H1 (cell line): ENCODE data around the gene AIMP1. TPM values are rescaled to one million over a fixed set of nuclear protein-coding genes. Genes with fewer than 3 reads are reported as not detected.

Experiments
- CTCF ChIA-PET: fragments of 300-600 bp; sonication (Branson Sonifier 250); formaldehyde crosslinking; loops from one replicate; lab custom pipeline; 2021; ENCODE audit not compliant: partially characterized antibody; lab: Charles Lee
- POLR2A ChIA-PET: fragments of 300-600 bp; sonication (Branson Sonifier 250); formaldehyde crosslinking; loops from one replicate; lab custom pipeline; 2021; ENCODE audit warnings: inconsistent platforms; ENCODE audit not compliant: partially characterized antibody; lab: Charles Lee
- DNase-seq, 2 experiments: peaks; one replicate each; pipeline versions ENCODE4 v3.0.0 to v3.0.0-alpha.2; 2010 to 2022; ENCODE audit warnings: low spot score in 2 of 2, low read depth in 1 of 2, mixed read lengths in 1 of 2
- FAIRE-seq: peaks from 2 replicates; lab custom pipeline; 2011; peaks lifted over from hg19 to GRCh38; lab: Jason Lieb, UNC
- H2AFZ ChIP-seq: 2 replicates; pipeline ENCODE4 v1.8.1; 2012; ENCODE audit warnings: low read length, inconsistent platforms
- H2AK5ac ChIP-seq: 2 replicates; pipeline ENCODE4 v1.6.1; 2013; ENCODE audit warnings: low read depth, low read length
- H2BK120ac ChIP-seq: replicated peaks from 2 replicates; pipeline ENCODE3; 2013; ENCODE audit warnings: low read depth, low read length, inconsistent platforms
- H2BK12ac ChIP-seq: 2 replicates; pipeline ENCODE4 v1.6.1; 2013; ENCODE audit warnings: low read depth, low read length
- H2BK15ac ChIP-seq: 2 replicates; pipeline ENCODE4 v1.6.1; 2013; ENCODE audit warnings: low read length
- H2BK20ac ChIP-seq: 2 replicates; pipeline ENCODE4 v1.6.1; 2013; ENCODE audit warnings: low read length
- H2BK5ac ChIP-seq: 2 replicates; pipeline ENCODE4 v1.6.1; 2013; ENCODE audit warnings: low read depth, low read length
- H3K14ac ChIP-seq: 2 replicates; pipeline ENCODE4 v1.6.1; 2013; ENCODE audit warnings: inconsistent platforms; ENCODE audit not compliant: insufficient read length
- H3K18ac ChIP-seq: 2 replicates; pipeline ENCODE4 v1.6.1; 2013; ENCODE audit warnings: low read length; ENCODE audit errors: extremely low read depth
- H3K23ac ChIP-seq: 2 replicates; pipeline ENCODE4 v1.6.1; 2013; ENCODE audit warnings: inconsistent platforms; ENCODE audit not compliant: insufficient read length
- H3K23me2 ChIP-seq: 2 replicates; pipeline ENCODE4 v1.6.1; 2013; ENCODE audit warnings: low read depth, low read length
- H3K27ac ChIP-seq: 2 replicates; pipeline ENCODE4 v1.6.1; 2011; ENCODE audit warnings: low read depth, low read length, inconsistent platforms
- H3K27me3 ChIP-seq, 4 experiments: replicated peaks in 1 of 4; 1 replicate in 1 of 4; 2 replicates in 3 of 4; pipeline versions ENCODE4 v1.6.1 to v1.8.1; 2011 to 2013; ENCODE audit warnings: low read length in 3 of 4, mild to moderate bottlenecking in 3 of 4, inconsistent platforms in 2 of 4, mixed read lengths in 2 of 4, moderate library complexity in 1 of 4; ENCODE audit not compliant: control insufficient read depth in 3 of 4, insufficient read depth in 3 of 4; ENCODE audit errors: extremely low read depth in 1 of 4
- H3K36me3 ChIP-seq, 4 experiments: 2 replicates each; pipeline versions ENCODE4 v1.6.1 to v1.8.1; 2011 to 2013; ENCODE audit warnings: mild to moderate bottlenecking in 4 of 4, low read length in 3 of 4, moderate library complexity in 2 of 4, control low read depth in 1 of 4, inconsistent platforms in 1 of 4; ENCODE audit not compliant: insufficient read depth in 4 of 4, control insufficient read depth in 2 of 4
- H3K4ac ChIP-seq: replicated peaks from 2 replicates; pipeline ENCODE3; 2013; ENCODE audit warnings: low read length, low read depth, mixed read lengths, inconsistent platforms; ENCODE audit not compliant: insufficient read length
- H3K4me1 ChIP-seq, 4 experiments: replicated peaks in 1 of 4; 1 replicate in 1 of 4; 2 replicates in 3 of 4; pipeline versions ENCODE4 v1.6.1 to v1.8.1; 2011 to 2013; ENCODE audit warnings: low read length in 3 of 4, inconsistent platforms in 2 of 4, mixed read lengths in 1 of 4; ENCODE audit not compliant: insufficient read depth in 4 of 4, control insufficient read depth in 3 of 4
- H3K4me2 ChIP-seq, 2 experiments: 2 replicates each; pipeline versions ENCODE4 v1.6.1 to v1.8.1; 2011 to 2013; ENCODE audit warnings: low read depth in 2 of 2, low read length in 2 of 2, control low read depth in 1 of 2, inconsistent platforms in 1 of 2, mild to moderate bottlenecking in 1 of 2; ENCODE audit not compliant: insufficient read depth in 1 of 2
- H3K4me3 ChIP-seq, 4 experiments: fragments of 200-600, 300-600 bp in 1 of 4; sonication (generic), shearing (Covaris generic), sonication (Bioruptor Twin) in 1 of 4; 2 replicates each; pipeline versions ENCODE4 v1.5.1 to v1.8.1; 2011 to 2016; ENCODE audit warnings: low read length in 4 of 4, low read depth in 3 of 4, control low read depth in 2 of 4, inconsistent platforms in 2 of 4, mild to moderate bottlenecking in 2 of 4, mixed read lengths in 1 of 4, moderate library complexity in 1 of 4; ENCODE audit not compliant: insufficient read depth in 2 of 4; ENCODE audit errors: extremely low read depth in 1 of 4
- H3K56ac ChIP-seq: replicated peaks from 2 replicates; pipeline ENCODE3; 2013; ENCODE audit warnings: low read depth, mild to moderate bottlenecking, mixed read lengths, low read length, inconsistent platforms; ENCODE audit not compliant: insufficient read length
- H3K79me1 ChIP-seq: 2 replicates; pipeline ENCODE4 v1.6.1; 2013; ENCODE audit warnings: low read depth, low read length, control low read depth
- H3K79me2 ChIP-seq, 2 experiments: 2 replicates each; pipeline versions ENCODE4 v1.6.1 to v1.8.1; 2012 to 2013; ENCODE audit warnings: low read length in 2 of 2, mild to moderate bottlenecking in 2 of 2, inconsistent platforms in 1 of 2; ENCODE audit not compliant: insufficient read depth in 2 of 2, control insufficient read depth in 1 of 2
- H3K9ac ChIP-seq, 4 experiments: replicated peaks in 1 of 4; 1 replicate in 1 of 4; 2 replicates in 3 of 4; pipeline versions ENCODE4 v1.6.1 to v1.8.1; 2011 to 2013; ENCODE audit warnings: low read depth in 3 of 4, low read length in 3 of 4, control low read depth in 2 of 4, mild to moderate bottlenecking in 2 of 4, moderate library complexity in 2 of 4, inconsistent platforms in 1 of 4; ENCODE audit errors: extremely low read depth in 1 of 4
- H3K9me3 ChIP-seq, 2 experiments: 2 replicates each; pipeline versions ENCODE4 v1.6.1 to v1.8.1; 2012 to 2013; ENCODE audit warnings: mild to moderate bottlenecking in 2 of 2, moderate library complexity in 2 of 2, control low read depth in 1 of 2, inconsistent platforms in 1 of 2, low read depth in 1 of 2, low read length in 1 of 2, mixed read lengths in 1 of 2; ENCODE audit not compliant: insufficient read depth in 2 of 2
- H4K20me1 ChIP-seq, 2 experiments: replicated peaks in 1 of 2; 2 replicates each; pipeline versions ENCODE3 to v1.8.1; 2011 to 2013; ENCODE audit warnings: inconsistent platforms in 2 of 2, low read length in 2 of 2, mild to moderate bottlenecking in 1 of 2; ENCODE audit not compliant: insufficient read depth in 2 of 2, control insufficient read depth in 1 of 2
- H4K5ac ChIP-seq: 2 replicates; pipeline ENCODE4 v1.6.1; 2013; ENCODE audit warnings: low read length, low read depth, mixed read lengths, inconsistent platforms; ENCODE audit not compliant: insufficient read length
- H4K8ac ChIP-seq: 2 replicates; pipeline ENCODE4 v1.8.0; 2013; ENCODE audit warnings: mild to moderate bottlenecking, moderate library complexity, low read length, inconsistent platforms; ENCODE audit not compliant: insufficient read depth; ENCODE audit errors: extremely low read depth
- H4K91ac ChIP-seq: replicated peaks from 2 replicates; pipeline ENCODE3; 2013; ENCODE audit warnings: low read length, mixed read lengths, inconsistent platforms; ENCODE audit not compliant: insufficient read length
- ATF3 ChIP-seq: IDR thresholded peaks from 2 replicates; pipeline ENCODE4 v1.6.1; 2011; ENCODE audit warnings: low read depth, mild to moderate bottlenecking, low read length; ENCODE audit not compliant: insufficient read depth
- BACH1 ChIP-seq: IDR thresholded peaks from 2 replicates; pipeline ENCODE4 v1.6.1; 2012; ENCODE audit warnings: low read length, improper control_type of control experiment
- CBX8 ChIP-seq: fragments of 300-800, 300-1000 bp; sonication (generic); IDR thresholded peaks from 2 replicates; pipeline ENCODE4 v1.7.1; 2016; ENCODE audit warnings: low read depth, low read length, borderline replicate concordance
- GTF2F1 ChIP-seq: IDR thresholded peaks from 2 replicates; pipeline ENCODE4 v1.6.1; 2012; ENCODE audit warnings: low read depth, low read length, improper control_type of control experiment, borderline replicate concordance
- RAD21 ChIP-seq, 2 experiments: IDR thresholded peaks in 1 of 2; conservative IDR thresholded peaks in 1 of 2; 2 replicates each; pipeline ENCODE4 v1.6.1; 2011; ENCODE audit warnings: low read depth in 2 of 2, low read length in 2 of 2, improper control_type of control experiment in 1 of 2, inconsistent platforms in 1 of 2, mild to moderate bottlenecking in 1 of 2, moderate library complexity in 1 of 2
- SIX5 ChIP-seq: IDR thresholded peaks from 2 replicates; pipeline ENCODE4 v1.6.1; 2011; ENCODE audit warnings: mild to moderate bottlenecking, low read depth, low read length
- SP1 ChIP-seq: IDR thresholded peaks from 2 replicates; pipeline ENCODE4 v1.6.1; 2011; ENCODE audit warnings: low read depth, low read length
- TBP ChIP-seq: IDR thresholded peaks from 2 replicates; pipeline ENCODE4 v1.6.1; 2011; ENCODE audit warnings: low read depth, low read length, improper control_type of control experiment
- TCF12 ChIP-seq: IDR thresholded peaks from 2 replicates; pipeline ENCODE4 v1.6.1; 2011; ENCODE audit warnings: low read depth, mild to moderate bottlenecking, low read length
- TEAD4 ChIP-seq: IDR thresholded peaks from 2 replicates; pipeline ENCODE4 v1.6.1; 2012; ENCODE audit warnings: low read depth, low read length, inconsistent platforms, mixed read lengths
- ZNF274 ChIP-seq: IDR thresholded peaks from 2 replicates; pipeline ENCODE4 v1.7.0; 2012; ENCODE audit warnings: low read length, borderline replicate concordance; ENCODE audit errors: extremely low read depth
- WGBS, 2 experiments: shearing (Covaris generic) in 1 of 2; methylation state at CpG; one replicate each; pipeline versions ENCODE4 v1.1.6 to v1.1.7; 2013 to 2015; ENCODE audit warnings: low lambda C conversion rate in 2 of 2, mixed read lengths in 2 of 2, inconsistent platforms in 1 of 2, low coverage in 1 of 2, missing lambda C conversion rate in 1 of 2; ENCODE audit not compliant: insufficient replicate concordance in 2 of 2, insufficient coverage in 1 of 2, insufficient read length in 1 of 2; ENCODE audit errors: extremely low coverage in 1 of 2, missing lambda C conversion rate in 1 of 2; 5-methylcytosine and 5-hydroxymethylcytosine counted together
- polyA plus RNA-seq, 7 experiments: library from polyadenylated mRNA; depleted of rRNA in 3 of 7; stranded (reverse) in 5 of 7; unstranded in 2 of 7; fragments of >200 nt in 5 of 7; fragments of 200-250 nt in 2 of 7; gene quantifications; 1 replicate in 5 of 7; 2 replicates in 1 of 7; 4 replicates in 1 of 7; pipeline versions ENCODE4 v1.2.1 to v1.2.3, GENCODE V29; 2011 to 2013; ENCODE audit warnings: missing spikeins in 2 of 7, mixed read lengths in 2 of 7
- total RNA-seq: library from RNA; stranded (reverse); fragmentation: NEBNext Ultra II Directional; extraction: Animal tissue kit (Norgen Biotek cat#: 25700); gene quantifications from 2 replicates; pipeline ENCODE4 v1.2.1, GENCODE V29; 2021
- TF ChIP-seq, protein P1 (sequence below), 3 experiments: IDR thresholded peaks; 1 replicate in 2 of 3; 2 replicates in 1 of 3; pipeline versions ENCODE4 v1.5.1 to v1.6.1; 2011; ENCODE audit warnings: low read length in 3 of 3, mild to moderate bottlenecking in 3 of 3, inconsistent platforms in 2 of 3, low read depth in 1 of 3, moderate library complexity in 1 of 3; ENCODE audit not compliant: insufficient read depth in 1 of 3; ENCODE audit errors: control extremely low read depth in 1 of 3

Gene AIMP1
- total and polyA plus RNA-seq, 2 of the 8 experiments (the other 6 are each of a cell fraction or from before 2014, with no cell fraction given) = 7.9 to 54.6 TPM

DNA sequence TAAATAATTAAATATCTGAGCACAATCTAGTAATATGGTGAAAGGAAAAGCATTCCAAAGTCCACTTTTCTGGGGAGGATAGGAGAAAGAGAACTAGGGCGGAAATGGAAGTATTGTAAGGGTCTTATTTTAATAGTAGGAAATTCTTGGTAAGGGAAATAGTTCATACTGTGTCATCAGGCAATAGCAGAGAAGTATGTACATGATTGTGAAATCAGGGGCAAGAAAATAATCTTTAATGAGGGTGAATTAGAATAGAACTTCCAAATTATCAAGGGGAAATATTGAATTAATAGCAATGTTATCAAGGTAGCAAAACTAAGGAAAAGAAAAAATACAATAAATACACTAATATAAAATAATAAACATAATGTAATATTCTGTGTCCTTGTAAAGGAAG, 37.4 kb downstream of the AIMP1 start:
- Histone ChIP-seq H2BK120ac (no peak overlapping the region), H3K23ac (no peak overlapping the region), H2AK5ac (no peak overlapping the region), H2BK5ac (no peak overlapping the region), H3K4me3 (no peak overlapping the region), H3K9me3 (no peaks in the 10 kb centered on the region), H3K79me2 (no peaks in the 10 kb centered on the region), H3K4me1 (no peaks in the 10 kb centered on the region), H3K9ac (no peak overlapping the region), H3K4me2 (no peak overlapping the region), H3K27ac (no peak overlapping the region), H4K20me1 (no peaks in the 10 kb centered on the region), H2BK12ac (no peak overlapping the region), H3K56ac (no peak overlapping the region), H3K4ac (no peak overlapping the region), H4K5ac (no peak overlapping the region), H4K91ac (no peak overlapping the region), H3K27me3 (no peaks in the 10 kb centered on the region), H3K79me1 (no peaks in the 10 kb centered on the region), H3K18ac (no peak overlapping the region), H2BK20ac (no peak overlapping the region), H3K36me3 (no peaks in the 10 kb centered on the region), H2BK15ac (no peak overlapping the region), H2AFZ (no peak overlapping the region), H4K8ac (no peak overlapping the region), H3K23me2 (no peaks in the 10 kb centered on the region; the same call in 1 of the 2 replicates), H3K14ac (no peak overlapping the region)
- FAIRE-seq (no peak), DNase-seq (no peak)
- POLR2A ChIA-PET = no interaction called here
- WGBS, 2 experiments = 81% methylated on average over 1 of the region's 1 CpG; no CpG with 5 or more reads in 1 of the 2 experiments
- CTCF ChIA-PET = interaction anchor here (1.7 kb wide), 1 partner anchor 16 kb away, joined by 6 read pairs; no protein-coding TSS in a partner anchor
- TF ChIP-seq ATF3 = no peak
- no peak for TF ChIP-seq ZNF274
- no peak for TF ChIP-seq TBP
- no peak for TF ChIP-seq CBX8
- TF ChIP-seq, protein P1, sequence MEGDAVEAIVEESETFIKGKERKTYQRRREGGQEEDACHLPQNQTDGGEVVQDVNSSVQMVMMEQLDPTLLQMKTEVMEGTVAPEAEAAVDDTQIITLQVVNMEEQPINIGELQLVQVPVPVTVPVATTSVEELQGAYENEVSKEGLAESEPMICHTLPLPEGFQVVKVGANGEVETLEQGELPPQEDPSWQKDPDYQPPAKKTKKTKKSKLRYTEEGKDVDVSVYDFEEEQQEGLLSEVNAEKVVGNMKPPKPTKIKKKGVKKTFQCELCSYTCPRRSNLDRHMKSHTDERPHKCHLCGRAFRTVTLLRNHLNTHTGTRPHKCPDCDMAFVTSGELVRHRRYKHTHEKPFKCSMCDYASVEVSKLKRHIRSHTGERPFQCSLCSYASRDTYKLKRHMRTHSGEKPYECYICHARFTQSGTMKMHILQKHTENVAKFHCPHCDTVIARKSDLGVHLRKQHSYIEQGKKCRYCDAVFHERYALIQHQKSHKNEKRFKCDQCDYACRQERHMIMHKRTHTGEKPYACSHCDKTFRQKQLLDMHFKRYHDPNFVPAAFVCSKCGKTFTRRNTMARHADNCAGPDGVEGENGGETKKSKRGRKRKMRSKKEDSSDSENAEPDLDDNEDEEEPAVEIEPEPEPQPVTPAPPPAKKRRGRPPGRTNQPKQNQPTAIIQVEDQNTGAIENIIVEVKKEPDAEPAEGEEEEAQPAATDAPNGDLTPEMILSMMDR (IDR thresholded peaks at IDR 0.05; ENCODE audit: control extremely low read depth in 1 of 3, insufficient read depth in 1 of 3, low read depth in 1 of 3, low read length in 3 of 3) = no peak
- no peak for TF ChIP-seq SP1
- TF ChIP-seq TCF12 = no peak
- no peak for TF ChIP-seq SIX5
- TF ChIP-seq TEAD4 = no peak
- no peak for TF ChIP-seq GTF2F1
- no peak for TF ChIP-seq RAD21 (IDR thresholded peaks at IDR 0.05 in 1 of 2, conservative IDR thresholded peaks at IDR 0.05 in 1 of 2; ENCODE audit: low read depth in 2 of 2, low read length in 2 of 2)
- TF ChIP-seq BACH1 = no peak
